Stomach (tissue), 4 donors: Measurements from ENCODE around the gene MICALL1.

Source experiments
- CTCF ChIP-seq, 7 experiments: fragments of 450-650 bp in 4 of 7; fragments of 200-600 bp in 3 of 7; sonication (generic) in 3 of 7; IDR thresholded peaks; one replicate each; pipeline ENCODE4 v1.5.1; 2016 to 2019; ENCODE audit warnings: antibody characterized with exemption in 7 of 7, control low read depth in 2 of 7, mild to moderate bottlenecking in 1 of 7
- POLR2A ChIP-seq, 4 donors: fragments of 450-650 bp; IDR thresholded peaks; one replicate each; pipeline ENCODE4 v1.6.1; 2016; ENCODE audit warnings: antibody characterized with exemption in 4 of 4, control low read depth in 2 of 4, mild to moderate bottlenecking in 1 of 4, moderate library complexity in 1 of 4

GRCh38 chr22:37912171-37912570, 6.1 kb downstream of the MICALL1 start:
- TF ChIP-seq CTCF (IDR thresholded peaks at IDR 0.05) (no peak), POLR2A (IDR thresholded peaks at IDR 0.05) (no peak)
